IMR-90 (cell line): ENCODE data around the gene GPR160. TPM values are rescaled to one million over a fixed set of nuclear protein-coding genes. Genes with fewer than 3 reads are reported as not detected.

Experiments used
- ATAC-seq: fragments of 200-7000 bp; cut with Tn5 transposase; 2 replicates; pipeline ENCODE4 v1.9.1; 2020; ENCODE audit warnings: low read depth, mild to moderate bottlenecking, moderate library complexity
- BruUV-seq: library from RNA; stranded (reverse); fragments of 400-500 nt; replicated peaks from 2 replicates; lab custom pipeline; 2021; lab: Mats Ljungman, UMichigan
- CTCF ChIA-PET: fragments of 300-600 bp; formaldehyde crosslinking; extraction: SDS; loops from one replicate; lab custom pipeline; 2021; ENCODE audit warnings: antibody characterized with exemption; lab: Yijun Ruan, JAX
- POLR2A ChIA-PET: fragments of 300-600 bp; sonication (Branson Sonifier 250); formaldehyde crosslinking; loops from one replicate; lab custom pipeline; 2022; ENCODE audit warnings: antibody characterized with exemption; ENCODE audit not compliant: unreplicated experiment; lab: Charles Lee
- DNase-seq: peaks from one replicate; pipeline ENCODE4 v3.0.0; 2013
- H2AFZ ChIP-seq: replicated peaks from 2 replicates; pipeline ENCODE3; 2013; ENCODE audit warnings: low read length, mild to moderate bottlenecking; ENCODE audit not compliant: poor library complexity
- H2AK5ac ChIP-seq: 2 replicates; pipeline ENCODE4 v1.6.1; 2013; ENCODE audit warnings: low read depth, low read length, inconsistent platforms
- H2AK9ac ChIP-seq: replicated peaks from 2 replicates; pipeline ENCODE3; 2013; ENCODE audit warnings: mild to moderate bottlenecking, low read depth, low read length, moderate library complexity; ENCODE audit not compliant: poor library complexity
- H2BK120ac ChIP-seq: 2 replicates; pipeline ENCODE4 v1.6.1; 2013; ENCODE audit warnings: low read depth, low read length, inconsistent platforms
- H2BK15ac ChIP-seq: 3 replicates; pipeline ENCODE4 v1.6.1; 2013; ENCODE audit warnings: low read depth, low read length, inconsistent platforms
- H2BK20ac ChIP-seq: 2 replicates; pipeline ENCODE4 v1.6.1; 2013; ENCODE audit warnings: low read depth, mild to moderate bottlenecking, inconsistent platforms, low read length, moderate library complexity
- H2BK5ac ChIP-seq: 2 replicates; pipeline ENCODE4 v1.6.1; 2013; ENCODE audit warnings: mild to moderate bottlenecking, low read depth, low read length, inconsistent platforms; ENCODE audit not compliant: poor library complexity, severe bottlenecking
- H3K14ac ChIP-seq: replicated peaks from 2 replicates; pipeline ENCODE4 v1.6.1; 2013; ENCODE audit warnings: low read depth, low read length, inconsistent platforms
- H3K18ac ChIP-seq: 2 replicates; pipeline ENCODE4 v1.6.1; 2013; ENCODE audit warnings: low read depth, low read length, control low read depth
- H3K23ac ChIP-seq: 2 replicates; pipeline ENCODE4 v1.6.1; 2013; ENCODE audit warnings: low read depth, low read length, inconsistent platforms
- H3K27ac ChIP-seq: 2 replicates; pipeline ENCODE4 v1.5.1; 2013; ENCODE audit warnings: mild to moderate bottlenecking, control low read depth, low read length; ENCODE audit not compliant: insufficient read depth
- H3K27me3 ChIP-seq: 2 replicates; pipeline ENCODE4 v1.6.1; 2013; ENCODE audit warnings: low read length; ENCODE audit not compliant: control insufficient read depth, insufficient read depth
- H3K36me3 ChIP-seq: 2 replicates; pipeline ENCODE4 v1.6.1; 2013; ENCODE audit warnings: low read length, mixed read lengths; ENCODE audit not compliant: control insufficient read depth, insufficient read depth
- H3K4ac ChIP-seq: 2 replicates; pipeline ENCODE4 v1.6.1; 2013; ENCODE audit warnings: low read depth, low read length, inconsistent platforms
- H3K4me1 ChIP-seq: 2 replicates; pipeline ENCODE4 v1.6.1; 2013; ENCODE audit warnings: low read length, mixed read lengths; ENCODE audit not compliant: control insufficient read depth, insufficient read depth
- H3K4me2 ChIP-seq: 2 replicates; pipeline ENCODE4 v1.6.1; 2013; ENCODE audit warnings: low read depth, mild to moderate bottlenecking, control low read depth, low read length, moderate library complexity
- H3K4me3 ChIP-seq: 2 replicates; pipeline ENCODE4 v1.5.1; 2013; ENCODE audit warnings: low read depth, mild to moderate bottlenecking, control low read depth, low read length, moderate library complexity; ENCODE audit not compliant: insufficient read depth
- H3K56ac ChIP-seq: 2 replicates; pipeline ENCODE4 v1.6.1; 2013; ENCODE audit warnings: low read length, inconsistent platforms; ENCODE audit not compliant: insufficient read depth; ENCODE audit errors: extremely low read depth
- H3K79me1 ChIP-seq, 2 experiments: 2 replicates each; pipeline ENCODE4 v1.6.1; 2013; ENCODE audit warnings: low read length in 2 of 2, inconsistent platforms in 1 of 2, low read depth in 1 of 2
- H3K9ac ChIP-seq: 2 replicates; pipeline ENCODE4 v1.6.1; 2013; ENCODE audit warnings: low read depth, low read length, control low read depth
- H3K9me1 ChIP-seq: 2 replicates; pipeline ENCODE4 v1.6.1; 2013; ENCODE audit warnings: low read length, inconsistent platforms; ENCODE audit not compliant: insufficient read depth
- H3K9me3 ChIP-seq: 2 replicates; pipeline ENCODE4 v1.6.1; 2013; ENCODE audit warnings: low read length; ENCODE audit not compliant: control insufficient read depth, insufficient read depth
- H4K20me1 ChIP-seq: 2 replicates; pipeline ENCODE4 v1.6.1; 2013; ENCODE audit warnings: low read length, inconsistent platforms; ENCODE audit not compliant: insufficient read depth
- H4K5ac ChIP-seq: 2 replicates; pipeline ENCODE4 v1.6.1; 2013; ENCODE audit warnings: mild to moderate bottlenecking, low read depth, low read length, control low read depth
- H4K8ac ChIP-seq, 2 experiments: 2 replicates each; pipeline ENCODE4 v1.6.1; 2013; ENCODE audit warnings: low read depth in 2 of 2, low read length in 2 of 2, control low read depth in 1 of 2, inconsistent platforms in 1 of 2
- H4K91ac ChIP-seq: 2 replicates; pipeline ENCODE4 v1.6.1; 2013; ENCODE audit warnings: low read depth, low read length, inconsistent platforms; ENCODE audit not compliant: insufficient read depth
- CHD1 ChIP-seq: IDR thresholded peaks from 2 replicates; pipeline ENCODE4 v1.6.1; 2012; ENCODE audit warnings: low read depth, low read length, improper control_type of control experiment
- FOS ChIP-seq: fragments of 150-350 bp; IDR thresholded peaks from 2 replicates; pipeline ENCODE4 v1.6.1; 2016; ENCODE audit warnings: low read depth, low read length
- MAFK ChIP-seq: IDR thresholded peaks from 2 replicates; pipeline ENCODE4 v1.6.1; 2012; ENCODE audit warnings: low read depth, low read length, improper control_type of control experiment
- MXI1 ChIP-seq: IDR thresholded peaks from 2 replicates; pipeline ENCODE4 v1.6.1; 2012; ENCODE audit warnings: low read depth, mild to moderate bottlenecking, low read length, moderate library complexity, borderline replicate concordance
- NFE2L2 ChIP-seq: fragments of 150-350 bp; IDR thresholded peaks from 2 replicates; pipeline ENCODE4 v1.6.1; 2016; ENCODE audit warnings: low read depth, mild to moderate bottlenecking, low read length
- POLR2A ChIP-seq: IDR thresholded peaks from 2 replicates; pipeline ENCODE4 v1.6.1; 2012; ENCODE audit warnings: mild to moderate bottlenecking, low read depth, low read length
- RCOR1 ChIP-seq: IDR thresholded peaks from 2 replicates; pipeline ENCODE4 v1.6.1; 2012; ENCODE audit warnings: mild to moderate bottlenecking, low read length, improper control_type of control experiment; ENCODE audit not compliant: insufficient replicate concordance
- WGBS, 2 experiments: methylation state at CpG; one replicate each; pipeline versions ENCODE4 v1.1.5 to v1.1.7; 2013; ENCODE audit warnings: missing lambda C conversion rate in 2 of 2; ENCODE audit not compliant: insufficient read length in 1 of 2; ENCODE audit errors: extremely low coverage in 2 of 2; 5-methylcytosine and 5-hydroxymethylcytosine counted together
- dilution Hi-C: fragments of 300-500 bp; cut with HindIII; formaldehyde crosslinking; loops from one replicate; pipeline ENCODE4 v1.14.3; 2018; ENCODE audit warnings: low sequenced_read_pairs; ENCODE audit not compliant: unreplicated experiment
- in situ Hi-C: fragments of 300-500 bp; cut with MboI; formaldehyde crosslinking; loops from 3 replicates; pipeline ENCODE4 v1.14.3; 2019; ENCODE audit warnings: low sequenced_read_pairs, inconsistent platforms, mixed read lengths
- intact Hi-C: fragments of 100-400 bp; cut with micrococcal nuclease; formaldehyde crosslinking; loops from 2 replicates; pipeline ENCODE4 v1.10.0; 2022
- polyA plus RNA-seq, 3 experiments: library from polyadenylated mRNA; depleted of rRNA; stranded (reverse); fragments of >200 nt; gene quantifications; 2 replicates each; pipeline ENCODE4 v1.2.3, GENCODE V29; 2012; ENCODE audit warnings: low replicate concordance in 1 of 3
- total RNA-seq: library from RNA; depleted of rRNA; stranded (reverse); fragments of >200 nt; gene quantifications from 2 replicates; pipeline ENCODE4 v1.2.3, GENCODE V29; 2012
- TF ChIP-seq, protein P1 (sequence below): conservative IDR thresholded peaks from 2 replicates; pipeline ENCODE4 v1.5.1; 2012; ENCODE audit warnings: mild to moderate bottlenecking, low read depth, low read length, improper control_type of control experiment

The GPR160 gene
- total and polyA plus RNA-seq, 2 of the 4 experiments (the other 2 are of a cell fraction), result 0.09 to 0.18 TPM

DNA sequence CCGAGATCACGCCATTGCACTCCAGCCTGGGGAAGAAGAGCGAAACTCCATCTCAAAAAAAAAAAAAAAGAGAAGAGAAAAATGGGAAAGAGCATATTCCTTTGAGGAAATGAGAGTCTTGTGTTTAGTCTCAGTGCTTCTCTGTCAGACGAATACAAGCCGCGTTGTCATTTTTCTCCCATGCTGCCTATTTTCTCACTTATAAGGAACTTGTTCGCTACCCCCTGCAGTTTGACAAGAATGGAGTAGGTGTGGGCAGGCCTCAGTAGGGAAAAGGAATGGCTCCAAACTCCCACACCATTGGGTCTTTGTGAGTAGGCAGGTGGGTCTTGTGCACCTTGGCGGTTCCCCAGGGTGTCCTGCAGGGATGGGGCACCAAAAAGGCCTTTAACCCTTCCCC is 6.5 kb downstream of the GPR160 start:
- intact Hi-C loops (no loop called here), dilution Hi-C loops (no loop called here), in situ Hi-C loops (no loop called here)
- Histone ChIP-seq H3K4me3 (no peak overlapping the region), H4K8ac (no peak overlapping the region), H2BK120ac (no peak overlapping the region), H2AK5ac (no peak overlapping the region), H2BK15ac (no peak overlapping the region), H3K27me3 (peaks cover 21% of the 10 kb centered on the region), H3K27ac (no peak overlapping the region), H2BK20ac (no peak overlapping the region), H3K14ac (no peak overlapping the region), H4K91ac (no peak overlapping the region), H2BK5ac (no peak overlapping the region), H2AFZ (no peak overlapping the region), H3K36me3 (no peaks in the 10 kb centered on the region), H2AK9ac (no peak overlapping the region), H4K5ac (no peak overlapping the region), H4K20me1 (no peaks in the 10 kb centered on the region), H3K9ac (no peak overlapping the region), H3K4me2 (no peak overlapping the region), H3K4me1 (no peaks in the 10 kb centered on the region), H3K23ac (no peak overlapping the region), H3K4ac (no peak overlapping the region), H3K56ac (no peak overlapping the region), H3K79me1 (no peaks in the 10 kb centered on the region), H3K9me1 (no peaks in the 10 kb centered on the region), H3K9me3 (no peaks in the 10 kb centered on the region), H3K18ac (no peak overlapping the region)
- no peak for DNase-seq
- TF ChIP-seq, protein P1, sequence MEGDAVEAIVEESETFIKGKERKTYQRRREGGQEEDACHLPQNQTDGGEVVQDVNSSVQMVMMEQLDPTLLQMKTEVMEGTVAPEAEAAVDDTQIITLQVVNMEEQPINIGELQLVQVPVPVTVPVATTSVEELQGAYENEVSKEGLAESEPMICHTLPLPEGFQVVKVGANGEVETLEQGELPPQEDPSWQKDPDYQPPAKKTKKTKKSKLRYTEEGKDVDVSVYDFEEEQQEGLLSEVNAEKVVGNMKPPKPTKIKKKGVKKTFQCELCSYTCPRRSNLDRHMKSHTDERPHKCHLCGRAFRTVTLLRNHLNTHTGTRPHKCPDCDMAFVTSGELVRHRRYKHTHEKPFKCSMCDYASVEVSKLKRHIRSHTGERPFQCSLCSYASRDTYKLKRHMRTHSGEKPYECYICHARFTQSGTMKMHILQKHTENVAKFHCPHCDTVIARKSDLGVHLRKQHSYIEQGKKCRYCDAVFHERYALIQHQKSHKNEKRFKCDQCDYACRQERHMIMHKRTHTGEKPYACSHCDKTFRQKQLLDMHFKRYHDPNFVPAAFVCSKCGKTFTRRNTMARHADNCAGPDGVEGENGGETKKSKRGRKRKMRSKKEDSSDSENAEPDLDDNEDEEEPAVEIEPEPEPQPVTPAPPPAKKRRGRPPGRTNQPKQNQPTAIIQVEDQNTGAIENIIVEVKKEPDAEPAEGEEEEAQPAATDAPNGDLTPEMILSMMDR, result no peak
- TF ChIP-seq MAFK, result no peak
- TF ChIP-seq CHD1, result no peak
- TF ChIP-seq POLR2A, result no peak
- TF ChIP-seq MXI1, result no peak
- TF ChIP-seq NFE2L2, result no peak
- TF ChIP-seq RCOR1, result no peak
- no peak for TF ChIP-seq FOS
- WGBS, 2 experiments, result no CpG with 5 or more reads among the region's 8 CpGs
- ChIA-PET POLR2A (no interaction called here), CTCF (interaction anchor here (0.9 kb wide), 1 partner anchor 10 kb away, joined by 3 read pairs; no protein-coding TSS in a partner anchor)
- BruUV-seq, result no TSS peak
- ATAC-seq, result no peak
